HEK293 (cell line): ENCODE data around the gene PRSS22.

ENCODE experiments used
- CTCF ChIA-PET: fragments of 350-600 bp; formaldehyde crosslinking; extraction: SDS; loops from one replicate; lab custom pipeline; 2021; ENCODE audit warnings: antibody characterized with exemption; lab: Yijun Ruan, JAX
- POLR2A ChIA-PET: fragments of 300-600 bp; formaldehyde crosslinking; extraction: SDS; loops from one replicate; lab custom pipeline; 2020; ENCODE audit warnings: antibody characterized with exemption, inconsistent platforms; lab: Yijun Ruan, JAX
- H3K27ac ChIP-seq: fragments of 200-500 bp; sonication (Bioruptor generic); 2 replicates; pipeline ENCODE4 v1.5.1; 2014; ENCODE audit warnings: low read depth, low read length, control low read depth, inconsistent platforms; ENCODE audit errors: extremely low read depth
- H3K36me3 ChIP-seq, 2 experiments: fragments of 200-500 bp in 1 of 2; sonication (Bioruptor generic) in 1 of 2; 1 replicate in 1 of 2; 2 replicates in 1 of 2; pipeline ENCODE4 v1.5.1; 2014 to 2017; ENCODE audit warnings: inconsistent platforms in 2 of 2, low read length in 2 of 2; ENCODE audit not compliant: control insufficient read depth in 2 of 2, insufficient read depth in 1 of 2
- H3K4me1 ChIP-seq: fragments of 200-500 bp; sonication (Bioruptor generic); 2 replicates; pipeline ENCODE4 v1.5.1; 2014; ENCODE audit warnings: mild to moderate bottlenecking, low read length, inconsistent platforms; ENCODE audit not compliant: control insufficient read depth, insufficient read depth
- H3K4me3 ChIP-seq: 2 replicates; pipeline ENCODE4 v1.5.1; 2011; ENCODE audit warnings: low read depth, mild to moderate bottlenecking, control low read depth, low read length, moderate library complexity
- H3K9me3 ChIP-seq: fragments of 200-500 bp; sonication (Bioruptor generic); 2 replicates; pipeline ENCODE4 v1.5.1; 2014; ENCODE audit warnings: low read depth, low read length, inconsistent platforms; ENCODE audit not compliant: control insufficient read depth, insufficient read depth
- GLIS1 ChIP-seq: fragments of 450-650 bp; formaldehyde crosslinking; IDR thresholded peaks from 2 replicates; pipeline ENCODE4 v1.5.1; 2016; ENCODE audit warnings: missing biosample characterization, missing genetic modification characterization
- SP3 ChIP-seq: fragments of 450-650 bp; formaldehyde crosslinking; IDR thresholded peaks from 2 replicates; pipeline ENCODE4 v1.5.1; 2016; ENCODE audit warnings: missing biosample characterization, missing genetic modification characterization
- WT1 ChIP-seq: fragments of 450-650 bp; formaldehyde crosslinking; IDR thresholded peaks from 2 replicates; pipeline ENCODE4 v1.5.1; 2016; ENCODE audit warnings: missing biosample characterization, missing genetic modification characterization
- ZFP37 ChIP-seq: fragments of 450-650 bp; formaldehyde crosslinking; IDR thresholded peaks from 2 replicates; pipeline ENCODE4 v1.5.1; 2016; ENCODE audit warnings: missing biosample characterization, missing genetic modification characterization
- ZNF174 ChIP-seq: fragments of 450-650 bp; formaldehyde crosslinking; IDR thresholded peaks from 2 replicates; pipeline ENCODE4 v1.5.0; 2017; ENCODE audit warnings: missing biosample characterization, mild to moderate bottlenecking, missing genetic modification characterization
- ZNF366 ChIP-seq: fragments of 450-650 bp; formaldehyde crosslinking; conservative IDR thresholded peaks from 2 replicates; pipeline ENCODE4 v1.5.1; 2016; ENCODE audit warnings: missing biosample characterization, missing genetic modification characterization
- ZNF501 ChIP-seq: fragments of 450-650 bp; formaldehyde crosslinking; IDR thresholded peaks from 2 replicates; pipeline ENCODE4 v1.5.1; 2016; ENCODE audit warnings: missing biosample characterization, missing genetic modification characterization
- ZNF514 ChIP-seq: fragments of 450-650 bp; formaldehyde crosslinking; IDR thresholded peaks from 2 replicates; pipeline ENCODE4 v1.5.1; 2016; ENCODE audit warnings: missing biosample characterization, missing genetic modification characterization
- ZNF518A ChIP-seq: fragments of 450-650 bp; formaldehyde crosslinking; conservative IDR thresholded peaks from 2 replicates; pipeline ENCODE4 v1.5.1; 2016; ENCODE audit warnings: low read depth, missing biosample characterization, missing genetic modification characterization
- TF ChIP-seq, protein P1 (sequence below): fragments of 450-650 bp; formaldehyde crosslinking; IDR thresholded peaks from 2 replicates; pipeline ENCODE4 v1.5.1; 2016; ENCODE audit warnings: missing biosample characterization, missing genetic modification characterization
- TF ChIP-seq, protein P2 (sequence below): fragments of 450-650 bp; formaldehyde crosslinking; IDR thresholded peaks from 2 replicates; pipeline ENCODE4 v1.5.1; 2016; ENCODE audit warnings: missing biosample characterization, missing genetic modification characterization
- TF ChIP-seq, protein P3 (sequence below): fragments of 450-650 bp; formaldehyde crosslinking; IDR thresholded peaks from 2 replicates; pipeline ENCODE4 v1.5.1; 2016; ENCODE audit warnings: missing biosample characterization, missing genetic modification characterization

Gene PRSS22

DNA sequence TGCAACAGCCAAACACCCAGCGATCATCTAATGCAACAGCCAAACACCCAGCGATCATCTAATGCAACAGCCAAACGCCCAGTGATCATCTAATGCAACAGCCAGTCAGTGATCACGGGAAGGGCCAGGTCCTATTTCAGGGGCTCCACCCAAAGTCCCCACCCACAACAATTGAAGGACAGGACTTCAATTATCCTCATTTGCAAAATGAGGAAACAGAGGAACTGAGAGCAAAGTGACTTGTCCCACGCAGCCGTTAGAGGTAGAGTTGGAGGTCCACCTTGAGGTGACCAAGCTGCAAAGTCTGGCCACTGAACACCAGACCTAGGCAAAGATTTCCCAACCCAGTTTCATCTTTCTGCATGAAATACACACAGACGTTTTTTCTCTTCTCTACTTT is 24.2 kb downstream of the PRSS22 start (continued):
- no peak for TF ChIP-seq ZNF518A (tag by site-specific recombination)

- Histone ChIP-seq H3K4me1 (no peaks in the 10 kb centered on the region), H3K9me3 (no peaks in the 10 kb centered on the region), H3K27ac (no peak overlapping the region), H3K4me3 (no peak overlapping the region), H3K36me3 (no peaks in the 10 kb centered on the region)
- ChIA-PET CTCF (interaction anchor here (1.5 to 1.7 kb wide), 2 partner anchors 8 to 9 kb away, joined by 6 read pairs; no protein-coding TSS in a partner anchor), POLR2A (no interaction called here)
- TF ChIP-seq, protein P1, sequence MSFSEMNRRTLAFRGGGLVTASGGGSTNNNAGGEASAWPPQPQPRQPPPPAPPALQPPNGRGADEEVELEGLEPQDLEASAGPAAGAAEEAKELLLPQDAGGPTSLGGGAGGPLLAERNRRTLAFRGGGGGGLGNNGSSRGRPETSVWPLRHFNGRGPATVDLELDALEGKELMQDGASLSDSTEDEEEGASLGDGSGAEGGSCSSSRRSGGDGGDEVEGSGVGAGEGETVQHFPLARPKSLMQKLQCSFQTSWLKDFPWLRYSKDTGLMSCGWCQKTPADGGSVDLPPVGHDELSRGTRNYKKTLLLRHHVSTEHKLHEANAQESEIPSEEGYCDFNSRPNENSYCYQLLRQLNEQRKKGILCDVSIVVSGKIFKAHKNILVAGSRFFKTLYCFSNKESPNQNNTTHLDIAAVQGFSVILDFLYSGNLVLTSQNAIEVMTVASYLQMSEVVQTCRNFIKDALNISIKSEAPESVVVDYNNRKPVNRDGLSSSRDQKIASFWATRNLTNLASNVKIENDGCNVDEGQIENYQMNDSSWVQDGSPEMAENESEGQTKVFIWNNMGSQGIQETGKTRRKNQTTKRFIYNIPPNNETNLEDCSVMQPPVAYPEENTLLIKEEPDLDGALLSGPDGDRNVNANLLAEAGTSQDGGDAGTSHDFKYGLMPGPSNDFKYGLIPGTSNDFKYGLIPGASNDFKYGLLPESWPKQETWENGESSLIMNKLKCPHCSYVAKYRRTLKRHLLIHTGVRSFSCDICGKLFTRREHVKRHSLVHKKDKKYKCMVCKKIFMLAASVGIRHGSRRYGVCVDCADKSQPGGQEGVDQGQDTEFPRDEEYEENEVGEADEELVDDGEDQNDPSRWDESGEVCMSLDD = no peak
- TF ChIP-seq, protein P2, sequence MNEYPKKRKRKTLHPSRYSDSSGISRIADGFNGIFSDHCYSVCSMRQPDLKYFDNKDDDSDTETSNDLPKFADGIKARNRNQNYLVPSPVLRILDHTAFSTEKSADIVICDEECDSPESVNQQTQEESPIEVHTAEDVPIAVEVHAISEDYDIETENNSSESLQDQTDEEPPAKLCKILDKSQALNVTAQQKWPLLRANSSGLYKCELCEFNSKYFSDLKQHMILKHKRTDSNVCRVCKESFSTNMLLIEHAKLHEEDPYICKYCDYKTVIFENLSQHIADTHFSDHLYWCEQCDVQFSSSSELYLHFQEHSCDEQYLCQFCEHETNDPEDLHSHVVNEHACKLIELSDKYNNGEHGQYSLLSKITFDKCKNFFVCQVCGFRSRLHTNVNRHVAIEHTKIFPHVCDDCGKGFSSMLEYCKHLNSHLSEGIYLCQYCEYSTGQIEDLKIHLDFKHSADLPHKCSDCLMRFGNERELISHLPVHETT (tag by site-specific recombination) = no peak
- TF ChIP-seq, protein P3, sequence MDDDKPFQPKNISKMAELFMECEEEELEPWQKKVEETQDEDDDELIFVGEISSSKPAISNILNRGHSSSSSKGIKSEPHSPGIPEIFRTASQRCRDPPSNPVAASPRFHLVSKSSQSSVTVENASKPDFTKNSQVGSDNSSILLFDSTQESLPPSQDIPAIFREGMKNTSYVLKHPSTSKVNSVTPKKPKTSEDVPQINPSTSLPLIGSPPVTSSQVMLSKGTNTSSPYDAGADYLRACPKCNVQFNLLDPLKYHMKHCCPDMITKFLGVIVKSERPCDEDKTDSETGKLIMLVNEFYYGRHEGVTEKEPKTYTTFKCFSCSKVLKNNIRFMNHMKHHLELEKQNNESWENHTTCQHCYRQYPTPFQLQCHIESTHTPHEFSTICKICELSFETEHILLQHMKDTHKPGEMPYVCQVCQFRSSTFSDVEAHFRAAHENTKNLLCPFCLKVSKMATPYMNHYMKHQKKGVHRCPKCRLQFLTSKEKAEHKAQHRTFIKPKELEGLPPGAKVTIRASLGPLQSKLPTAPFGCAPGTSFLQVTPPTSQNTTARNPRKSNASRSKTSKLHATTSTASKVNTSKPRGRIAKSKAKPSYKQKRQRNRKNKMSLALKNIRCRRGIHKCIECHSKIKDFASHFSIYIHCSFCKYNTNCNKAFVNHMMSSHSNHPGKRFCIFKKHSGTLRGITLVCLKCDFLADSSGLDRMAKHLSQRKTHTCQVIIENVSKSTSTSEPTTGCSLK = no peak
- TF ChIP-seq SP3 (tag by site-specific recombination) = no peak
- no peak for TF ChIP-seq WT1
- no peak for TF ChIP-seq ZNF174 (tag by site-specific recombination)
- no peak for TF ChIP-seq ZNF501 (tag by site-specific recombination)
Measured at GRCh38 chr16:2831203-2831602, 26.8 kb downstream of the PRSS22 start.

- Histone ChIP-seq H3K4me3 (no peak overlapping the region), H3K9me3 (no peaks in the 10 kb centered on the region), H3K4me1 (no peaks in the 10 kb centered on the region), H3K36me3 (no peaks in the 10 kb centered on the region), H3K27ac (no peak overlapping the region)
- TF ChIP-seq ZNF514 (no peak), ZNF366 (tag by site-specific recombination) (no peak), GLIS1 (tag by site-specific recombination) (peak; percentile 60; the same call in 1 of the 2 replicates), ZFP37 (tag by site-specific recombination) (no peak)
- ChIA-PET CTCF (interaction anchor here (1.5 kb wide), 1 partner anchor 9 kb away, joined by 6 read pairs; no protein-coding TSS in a partner anchor), POLR2A (no interaction called here)
Measured at GRCh38 chr16:2830355-2830695, 27.6 kb downstream of the PRSS22 start.
